B cell (primary cell): ENCODE measurements around the gene IQCC. TPM values are rescaled to one million over a fixed set of nuclear protein-coding genes. Genes with fewer than 3 reads are reported as not detected.

ENCODE experiments used
- ATAC-seq: fragments of 200-7000 bp; cut with Tn5 transposase; one replicate; pipeline ENCODE4 v1.10.0; 2021; ENCODE audit warnings: low read depth, mild to moderate bottlenecking, moderate number of reproducible peaks, moderate library complexity
- CTCF ChIA-PET: fragments of 350-600 bp; sonication (Branson Sonifier 250); formaldehyde crosslinking; loops from one replicate; lab custom pipeline; 2021; ENCODE audit warnings: antibody characterized with exemption, inconsistent platforms; lab: Charles Lee
- POLR2A ChIA-PET: fragments of 350-600 bp; sonication (Branson Sonifier 250); formaldehyde crosslinking; loops from one replicate; lab custom pipeline; 2021; ENCODE audit warnings: antibody characterized with exemption; lab: Charles Lee
- DNase-seq: peaks from one replicate; pipeline ENCODE4 v3.0.0; 2013
- H2AFZ ChIP-seq: 2 replicates; pipeline ENCODE4 v1.6.1; 2012; ENCODE audit warnings: mild to moderate bottlenecking, low read depth, low read length; ENCODE audit not compliant: insufficient read depth, poor library complexity, severe bottlenecking
- H3K27ac ChIP-seq, 2 donors: 1 replicate in 1 of 2; 2 replicates in 1 of 2; pipeline ENCODE4 v1.5.1; 2012 to 2013; ENCODE audit warnings: low read length in 2 of 2, mild to moderate bottlenecking in 2 of 2, moderate library complexity in 1 of 2
- H3K27me3 ChIP-seq, 4 experiments: fragments of 200-600 bp in 1 of 4; sonication (generic) in 1 of 4; replicated peaks in 1 of 4; 1 replicate in 2 of 4; 2 replicates in 2 of 4; pipeline versions ENCODE4 v1.6.1 to v1.7.0; 2013 to 2016; ENCODE audit warnings: low read length in 3 of 4, mild to moderate bottlenecking in 2 of 4, mixed read lengths in 1 of 4, moderate library complexity in 1 of 4; ENCODE audit not compliant: insufficient read depth in 4 of 4, control insufficient read depth in 3 of 4; ENCODE audit errors: control extremely low read depth in 1 of 4
- H3K36me3 ChIP-seq, 2 experiments: replicated peaks in 1 of 2; 1 replicate in 1 of 2; 2 replicates in 1 of 2; pipeline versions ENCODE4 v1.6.1 to v1.7.1; 2013; ENCODE audit warnings: low read length in 1 of 2; ENCODE audit not compliant: insufficient read depth in 2 of 2, control insufficient read depth in 1 of 2; ENCODE audit errors: control extremely low read depth in 1 of 2, extremely low read depth in 1 of 2
- H3K4me1 ChIP-seq, 2 donors: fragments of 200-600 bp in 1 of 2; sonication (generic) in 1 of 2; 1 replicate in 1 of 2; 2 replicates in 1 of 2; pipeline versions ENCODE4 v1.5.1 to v1.6.1; 2013 to 2017; ENCODE audit warnings: low read length in 2 of 2; ENCODE audit not compliant: control insufficient read depth in 2 of 2, insufficient read depth in 2 of 2
- H3K4me2 ChIP-seq: replicated peaks from 2 replicates; pipeline ENCODE3; 2012; ENCODE audit warnings: mild to moderate bottlenecking, low read depth, low read length; ENCODE audit not compliant: poor library complexity, severe bottlenecking
- H3K4me3 ChIP-seq, 5 experiments: fragments of 200-600 bp in 1 of 5; sonication (generic) in 1 of 5; 1 replicate in 3 of 5; 2 replicates in 2 of 5; pipeline versions ENCODE4 v1.5.1 to v1.7.0; 2011 to 2016; ENCODE audit warnings: low read length in 4 of 5, mild to moderate bottlenecking in 4 of 5, low read depth in 2 of 5, control low read depth in 1 of 5, moderate library complexity in 1 of 5; ENCODE audit not compliant: insufficient read depth in 1 of 5; ENCODE audit errors: control extremely low read depth in 1 of 5, extremely low read depth in 1 of 5
- H3K79me2 ChIP-seq: fragments of 200-600 bp; sonication (generic); one replicate; pipeline ENCODE4 v1.6.0; 2016; ENCODE audit warnings: low read length; ENCODE audit not compliant: control insufficient read depth, insufficient read depth
- H3K9ac ChIP-seq: fragments of 200-600 bp; sonication (generic); 2 replicates; pipeline ENCODE4 v1.6.1; 2017; ENCODE audit warnings: mild to moderate bottlenecking, low read length, moderate library complexity
- H3K9me3 ChIP-seq, 3 donors: one replicate each; pipeline versions ENCODE4 v1.6.1 to v1.7.1; 2013; ENCODE audit warnings: low read length in 2 of 3; ENCODE audit not compliant: control insufficient read depth in 2 of 3, insufficient read depth in 1 of 3; ENCODE audit errors: control extremely low read depth in 1 of 3
- H4K20me1 ChIP-seq: 2 replicates; pipeline ENCODE4 v1.6.0; 2012; ENCODE audit warnings: mild to moderate bottlenecking, low read length; ENCODE audit not compliant: insufficient read depth, control insufficient read depth, poor library complexity, severe bottlenecking
- H3K27ac Mint-ChIP-seq: one replicate; pipeline ENCODE4 v1.8.0; 2021; ENCODE audit warnings: mixed read lengths
- H3K27me3 Mint-ChIP-seq: one replicate; pipeline ENCODE4 v1.8.0; 2021; ENCODE audit warnings: mixed read lengths
- H3K4me1 Mint-ChIP-seq: one replicate; pipeline ENCODE4 v1.8.0; 2021; ENCODE audit warnings: mixed read lengths
- H3K4me3 Mint-ChIP-seq: one replicate; pipeline ENCODE4 v1.8.0; 2021; ENCODE audit warnings: mixed read lengths
- H3K9me3 Mint-ChIP-seq: one replicate; pipeline ENCODE4 v1.8.0; 2022; ENCODE audit warnings: mixed read lengths; ENCODE audit not compliant: insufficient read depth
- CTCF ChIP-seq: fragments of 200-600 bp; IDR thresholded peaks from one replicate; pipeline ENCODE4 v1.8.0; 2022; ENCODE audit warnings: antibody characterized with exemption, mild to moderate bottlenecking
- EZH2 ChIP-seq: IDR thresholded peaks from 2 replicates; pipeline ENCODE4 v1.6.1; 2012; ENCODE audit warnings: borderline replicate concordance, low read depth, mild to moderate bottlenecking, moderate library complexity, low read length; ENCODE audit not compliant: insufficient read depth, poor library complexity, severe bottlenecking
- WGBS: methylation state at CpG from one replicate; pipeline ENCODE4 v1.1.5; 2013; ENCODE audit warnings: missing lambda C conversion rate; ENCODE audit not compliant: insufficient coverage; 5-methylcytosine and 5-hydroxymethylcytosine counted together
- intact Hi-C: fragments of 100-400 bp; cut with micrococcal nuclease; formaldehyde crosslinking; loops from one replicate; pipeline ENCODE4 v1.10.0; 2022
- polyA plus RNA-seq: library from polyadenylated mRNA; depleted of rRNA; stranded (reverse); fragments of >200 nt; gene quantifications from 2 replicates; pipeline ENCODE4 v1.2.3, GENCODE V29; 2012
- total RNA-seq, 2 donors: library from RNA; stranded (reverse); fragments of 120-200 nt in 1 of 2; gene quantifications; 1 replicate in 1 of 2; 2 replicates in 1 of 2; pipeline versions ENCODE4 v1.2.3 to v1.2.4, GENCODE V29; 2013 to 2022

Gene IQCC
- total and polyA plus RNA-seq, 2 donors (not counting 1 experiment from before 2014, with no cell fraction given) = 2.0 to 2.1 TPM

- H3K27ac ChIP-seq = no peak overlapping the region
- no peaks in the 10 kb centered on the region for H3K27me3 ChIP-seq
- no peak overlapping the region for H2AFZ ChIP-seq
- H4K20me1 ChIP-seq = no peaks in the 10 kb centered on the region
- DNase-seq = peak; percentile 47
- H3K9me3 ChIP-seq = no peaks in the 10 kb centered on the region
- peaks cover 29 to 47% of the 10 kb centered on the region in 2 donors for H3K4me1 ChIP-seq
- H3K9me3 Mint-ChIP-seq = no peaks in the 10 kb centered on the region
- no peak for ATAC-seq
- no peaks in the 10 kb centered on the region for H3K79me2 ChIP-seq
- POLR2A ChIA-PET = interaction anchor here (0.7 to 4.3 kb wide), 6 partner anchors 9 to 119 kb away, joined by 3 to 53 read pairs (median 11); partner anchors contain the start of genes HDAC1, LCK and MARCKSL1
- no peak overlapping the region for H3K9ac ChIP-seq
- no peak overlapping the region for H3K4me3 ChIP-seq
- H3K27me3 Mint-ChIP-seq = no peaks in the 10 kb centered on the region
- peaks cover 34% of the 10 kb centered on the region for H3K4me1 Mint-ChIP-seq
- WGBS = 100% methylated on average over 1 of the region's 7 CpGs
- no peaks in the 10 kb centered on the region for H3K36me3 ChIP-seq
- H3K4me2 ChIP-seq = peak overlapping the region; percentile 52
- peak overlapping the region; percentile 95 for H3K4me3 Mint-ChIP-seq
- intact Hi-C loops = loop anchor here (5.0 kb wide), 1 partner anchor 35 kb away; the partner anchor contains the start of genes DCDC2B and IQCC
- TF ChIP-seq CTCF (no peak), EZH2 (no peak)
- H3K27ac Mint-ChIP-seq = peak overlapping the region; percentile 85
- CTCF ChIA-PET = interaction anchor here (0.9 to 6.2 kb wide), 10 partner anchors 10 to 93 kb away, joined by 3 to 118 read pairs (median 10); partner anchors contain the start of genes HDAC1 and MARCKSL1
Observed at GRCh38 chr1:32242341-32242851, 36.9 kb downstream of the IQCC start.

DNA sequence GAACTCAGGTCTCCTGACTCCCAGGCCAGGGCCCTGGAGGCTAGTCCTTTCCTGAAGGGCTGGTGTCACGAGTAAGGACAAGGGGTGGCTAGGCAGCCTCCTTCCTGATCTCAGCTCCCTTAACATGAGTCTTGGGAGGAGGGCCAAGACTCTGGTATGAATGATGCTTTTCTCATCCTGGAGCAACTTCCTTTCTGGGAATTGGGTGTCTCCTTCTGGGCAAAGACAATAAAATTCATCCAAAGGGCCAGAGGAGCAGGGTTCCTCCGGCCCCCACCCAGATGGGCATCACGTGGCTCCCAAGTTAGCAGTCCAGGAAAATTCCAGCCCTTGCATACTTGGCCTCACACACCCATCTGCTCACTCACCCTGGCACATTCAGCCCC is 41.4 kb downstream of the IQCC start, which contains the start of gene FAM167B:
Gene FAM167B (plus strand): TSS at position 335 of the 386 bp plus-strand sequence. CDS start 200 bp downstream, outside the sequence.
- no peak for DNase-seq
- Histone ChIP-seq H3K27ac (peak within 1 kb of the TSS; percentile 32 to 94), H3K9me3 (no peaks in the 10 kb centered on the region), H4K20me1 (no peaks in the 10 kb centered on the region), H3K4me2 (peak within 1 kb of the TSS; percentile 82), H3K27me3 (no peaks in the 10 kb centered on the region), H3K79me2 (peaks cover 2% of the 10 kb centered on the region), H3K4me1 (peaks cover 65 to 70% of the 10 kb centered on the region in 2 donors), H2AFZ (peak within 1 kb of the TSS; percentile 85), H3K9ac (peak within 1 kb of the TSS; percentile 40), H3K36me3 (no peaks in the 10 kb centered on the region), H3K4me3 (peak within 1 kb of the TSS in 1 of 5 experiments; percentile 56)
- intact Hi-C loops = no loop called here
- no peaks in the 10 kb centered on the region for H3K9me3 Mint-ChIP-seq
- ChIA-PET CTCF (interaction anchor here (0.9 to 6.3 kb wide), 10 partner anchors 9 to 154 kb away, joined by 3 to 84 read pairs (median 35); partner anchors contain the start of gene HDAC1), POLR2A (interaction anchor here (0.6 to 4.7 kb wide), 2 partner anchors 90 to 459 kb away, joined by 3 to 19 read pairs; partner anchors contain the start of gene MARCKSL1)
- peak within 1 kb of the TSS; percentile 84 for H3K27ac Mint-ChIP-seq
- no peaks in the 10 kb centered on the region for H3K27me3 Mint-ChIP-seq
- H3K4me3 Mint-ChIP-seq = peak within 1 kb of the TSS; percentile 68
- ATAC-seq = no peak
- TF ChIP-seq EZH2 (no peak), CTCF (no peak)
- H3K4me1 Mint-ChIP-seq = peaks cover 60% of the 10 kb centered on the region
- WGBS = 100% methylated on average over 2 of the region's 3 CpGs
